ENCODE measurements around the gene PPP6R2. TPM values are rescaled to one million over a fixed set of nuclear protein-coding genes. Genes with fewer than 3 reads are reported as not detected.

PPP6R2 gene
- total RNA-seq, 1 donor from 2014 or later = 60.8 TPM

DNA sequence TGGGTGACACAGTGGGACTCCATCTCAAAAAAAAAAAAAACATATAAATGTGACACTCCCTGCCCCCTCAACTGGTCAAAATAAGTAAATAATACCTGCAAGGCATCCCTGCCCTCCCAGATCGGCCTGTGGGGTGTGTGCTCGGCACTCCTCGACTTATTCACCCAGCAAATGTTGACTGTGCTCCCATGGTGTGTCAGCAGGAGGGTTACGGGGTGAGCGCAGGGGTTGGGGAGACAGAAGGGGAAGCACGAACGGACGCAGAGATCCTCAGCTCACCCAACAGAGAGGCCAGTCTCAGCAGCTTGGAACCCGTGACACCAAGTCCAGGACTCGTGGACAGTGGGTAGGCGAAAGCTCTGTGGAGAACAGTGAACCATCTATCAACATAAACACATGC, 136.6 kb downstream of the PPP6R2 start:
- intact Hi-C loops (cut with micrococcal nuclease) = loop anchor here (10.0 kb wide), 1 partner anchor 625 kb away; the partner anchor contains the start of gene ZBED4

- intact Hi-C loops (cut with micrococcal nuclease) = no loop called here
Observed at GRCh38 chr22:50481045-50481439, 137.9 kb downstream of the PPP6R2 start.

DNA sequence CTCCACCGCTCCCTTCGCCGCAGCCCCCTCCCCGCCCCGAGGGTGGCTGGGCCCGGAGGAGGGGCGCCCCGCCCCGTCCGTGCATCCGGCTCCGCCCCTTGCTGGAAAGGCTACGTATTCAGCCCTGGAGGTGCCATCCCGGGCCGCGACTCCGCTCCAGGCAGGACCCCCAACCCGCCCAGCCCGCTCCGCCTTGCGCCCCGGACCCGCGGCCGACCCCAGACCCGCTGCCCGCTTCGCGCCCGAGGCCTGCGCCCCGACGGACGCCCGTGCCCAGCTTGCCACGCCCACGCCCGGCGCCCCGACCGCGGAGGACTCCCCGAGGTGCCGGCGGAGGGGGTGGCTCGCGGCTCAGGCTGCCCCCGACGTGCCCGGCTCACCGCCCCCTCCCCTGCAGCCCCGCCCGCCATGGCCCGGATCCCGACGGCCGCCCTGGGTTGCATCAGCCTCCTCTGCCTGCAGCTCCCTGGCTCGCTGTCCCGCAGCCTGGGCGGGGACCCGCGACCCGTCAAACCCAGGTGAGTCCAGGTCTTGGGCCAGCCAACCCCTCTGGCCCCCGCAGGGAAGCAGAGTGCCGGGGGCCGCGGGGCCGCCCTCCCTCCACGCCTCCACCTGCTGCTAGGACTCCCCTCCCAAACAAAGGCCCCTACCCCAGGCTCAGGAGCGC, 138.4 kb downstream of the PPP6R2 start, which contains the start of gene ADM2:
Gene ADM2 (plus strand): TSS at position 104 of the 667 bp plus-strand sequence. CDS start 305 bp downstream, at position 409.
- intact Hi-C loops (cut with micrococcal nuclease) = no loop called here

DNA sequence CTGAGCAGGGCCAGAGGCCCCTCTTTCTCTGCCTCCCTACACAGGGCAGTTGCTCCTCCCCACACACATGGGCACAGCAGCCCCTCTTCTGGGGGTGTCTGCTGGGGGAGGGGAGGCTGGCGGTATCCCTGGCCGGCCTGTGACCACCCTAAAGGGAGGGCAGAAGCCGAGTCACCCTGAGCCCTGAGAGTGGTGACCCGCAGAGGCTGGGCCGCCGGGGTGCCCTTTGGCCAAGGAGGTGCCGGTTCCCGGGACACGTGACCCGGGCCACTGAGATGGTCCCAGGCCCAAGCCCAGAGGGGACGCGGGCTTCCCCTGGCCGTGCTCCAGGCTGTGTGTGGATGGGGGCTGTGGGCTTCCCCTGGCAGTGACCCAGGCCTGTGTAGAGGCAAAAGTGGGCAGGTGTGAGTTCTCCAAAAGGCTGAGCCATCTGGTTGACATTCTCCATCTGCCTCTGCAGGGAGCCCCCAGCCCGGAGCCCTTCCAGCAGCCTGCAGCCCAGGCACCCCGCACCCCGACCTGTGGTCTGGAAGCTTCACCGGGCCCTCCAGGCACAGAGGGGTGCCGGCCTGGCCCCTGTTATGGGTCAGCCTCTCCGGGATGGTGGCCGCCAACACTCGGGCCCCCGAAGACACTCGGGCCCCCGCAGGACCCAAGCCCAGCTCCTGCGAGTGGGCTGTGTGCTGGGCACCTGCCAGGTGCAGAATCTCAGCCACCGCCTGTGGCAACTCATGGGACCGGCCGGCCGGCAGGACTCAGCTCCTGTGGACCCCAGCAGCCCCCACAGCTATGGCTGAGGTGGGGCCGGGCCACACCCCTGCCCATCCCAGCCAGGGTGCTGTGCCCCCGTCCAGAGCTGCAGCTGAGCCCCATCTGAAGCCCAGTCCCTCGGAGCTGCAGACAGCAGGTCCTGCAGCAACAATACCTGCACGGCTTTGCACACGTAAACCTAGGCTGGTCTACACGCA, 139.3 kb downstream of the PPP6R2 start:
- intact Hi-C loops (cut with micrococcal nuclease) = no loop called here

DNA sequence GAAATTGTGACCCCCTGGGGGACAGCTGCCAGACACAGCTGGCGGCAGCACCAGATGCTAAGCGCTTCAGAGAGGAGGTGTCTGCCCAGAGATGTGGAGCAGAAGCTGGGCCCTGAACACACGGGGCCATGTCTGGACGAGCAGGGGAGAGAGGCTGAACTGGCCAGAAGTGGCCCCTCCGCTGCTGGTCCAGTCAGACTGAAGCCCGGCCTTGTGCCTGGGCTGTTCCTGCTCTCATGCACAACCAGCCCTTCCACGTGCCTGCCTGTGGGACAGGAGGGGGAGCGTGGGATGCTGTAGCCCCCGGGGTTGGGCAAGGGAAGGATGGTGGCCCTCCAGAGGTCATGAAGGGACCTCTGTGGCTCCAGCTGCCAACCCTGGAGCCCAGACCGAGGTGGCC, 140.0 kb downstream of the PPP6R2 start:
- intact Hi-C loops (cut with micrococcal nuclease) = no loop called here

GRCh38 chr22:50483556-50483955, 140.4 kb downstream of the PPP6R2 start:
- intact Hi-C loops (cut with micrococcal nuclease) = no loop called here

DNA sequence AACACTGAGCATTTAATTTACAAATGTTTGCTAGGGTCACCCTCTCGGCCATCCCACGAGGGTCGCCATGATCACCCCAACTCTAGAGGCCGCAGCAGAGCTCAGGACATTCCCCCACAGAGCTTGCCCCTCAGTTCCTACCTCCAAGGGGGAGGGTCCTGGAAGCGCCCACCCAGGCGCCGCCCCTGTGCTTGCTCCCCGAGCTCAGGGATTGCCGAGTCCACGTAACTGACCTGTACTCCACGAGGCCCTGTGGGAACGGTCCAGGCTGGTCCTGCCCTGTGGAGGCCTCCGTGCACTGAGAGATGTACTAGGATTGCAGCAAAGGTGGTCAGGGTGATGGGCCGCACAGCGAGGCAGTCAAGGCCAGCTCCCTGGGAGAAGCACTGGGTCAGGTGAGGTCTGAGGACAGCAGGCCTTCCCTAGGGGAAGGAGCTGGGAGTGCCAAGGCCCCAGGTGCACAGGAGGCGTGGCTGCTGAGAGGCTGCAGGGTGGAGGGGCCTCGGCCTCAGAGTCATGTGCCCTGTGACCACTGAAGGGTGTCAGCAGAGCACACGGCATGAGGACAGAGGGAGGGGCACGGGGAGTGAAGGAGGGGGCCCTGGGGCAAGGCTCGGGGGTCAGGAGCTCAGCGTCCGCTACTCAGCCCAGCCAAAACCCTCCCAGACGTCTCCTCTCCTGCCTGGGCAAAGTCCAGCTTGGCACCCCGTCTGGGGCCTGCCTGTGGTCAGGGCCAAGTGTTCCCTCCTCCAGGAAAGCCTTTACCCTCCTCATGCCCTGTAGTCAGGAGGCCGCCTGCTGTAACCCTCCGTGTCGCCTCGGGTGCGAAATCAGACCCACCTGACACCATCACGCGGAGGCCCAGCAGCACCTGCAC, 141.1 kb downstream of the PPP6R2 start:
- intact Hi-C loops (cut with micrococcal nuclease) = no loop called here

DNA sequence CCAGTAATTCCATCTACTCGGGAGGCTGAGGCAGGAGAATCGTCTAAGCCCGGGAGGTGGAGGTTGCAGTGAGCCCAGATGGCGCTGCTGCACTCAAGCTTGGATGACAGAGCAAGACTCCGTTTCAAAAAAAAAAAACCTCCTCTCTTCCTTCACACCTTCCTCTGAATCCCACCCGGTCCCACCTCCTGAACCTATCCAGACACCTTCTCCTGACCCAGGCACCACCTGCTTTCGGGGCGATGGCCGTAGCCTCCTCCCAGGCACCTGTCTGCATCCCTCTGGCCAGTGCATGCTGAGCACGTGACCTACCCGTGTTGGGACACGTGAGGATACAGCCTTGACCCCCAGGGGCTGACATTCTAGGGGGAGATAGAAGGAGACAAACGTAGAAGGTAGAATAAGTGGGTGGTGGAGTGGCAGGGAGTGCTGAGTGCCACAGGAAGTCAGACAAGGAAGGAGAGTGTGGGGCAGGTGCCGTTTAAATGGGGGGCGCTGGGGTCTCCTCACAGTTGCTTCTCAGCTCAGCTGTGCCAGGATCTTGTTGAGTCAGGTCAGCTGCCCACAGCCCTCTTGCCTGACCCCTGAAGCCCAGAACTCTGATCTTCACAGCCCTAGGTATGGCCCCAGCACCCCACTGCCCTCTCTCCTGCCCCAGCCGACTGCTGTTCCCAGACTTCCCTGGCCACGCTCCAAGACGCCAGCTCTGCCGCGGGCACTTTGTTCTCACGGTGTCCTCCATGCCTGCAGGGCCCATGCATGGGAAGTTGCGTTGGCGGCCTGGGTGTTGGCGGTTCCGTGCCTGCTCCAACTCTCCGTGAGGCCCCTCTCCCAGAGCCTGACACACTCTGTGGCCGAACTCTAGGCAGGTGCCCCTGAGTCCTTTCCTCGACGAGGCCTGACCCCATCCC, 142.3 kb downstream of the PPP6R2 start:
- intact Hi-C loops (cut with micrococcal nuclease) = no loop called here

GRCh38 chr22:50486561-50487289, 143.6 kb downstream of the PPP6R2 start, which contains the start of gene MIOX:
MIOX (plus strand) TSS chr22:50486859; CDS start chr22:50486898, 39 bp downstream.
- intact Hi-C loops (cut with micrococcal nuclease) = no loop called here

DNA sequence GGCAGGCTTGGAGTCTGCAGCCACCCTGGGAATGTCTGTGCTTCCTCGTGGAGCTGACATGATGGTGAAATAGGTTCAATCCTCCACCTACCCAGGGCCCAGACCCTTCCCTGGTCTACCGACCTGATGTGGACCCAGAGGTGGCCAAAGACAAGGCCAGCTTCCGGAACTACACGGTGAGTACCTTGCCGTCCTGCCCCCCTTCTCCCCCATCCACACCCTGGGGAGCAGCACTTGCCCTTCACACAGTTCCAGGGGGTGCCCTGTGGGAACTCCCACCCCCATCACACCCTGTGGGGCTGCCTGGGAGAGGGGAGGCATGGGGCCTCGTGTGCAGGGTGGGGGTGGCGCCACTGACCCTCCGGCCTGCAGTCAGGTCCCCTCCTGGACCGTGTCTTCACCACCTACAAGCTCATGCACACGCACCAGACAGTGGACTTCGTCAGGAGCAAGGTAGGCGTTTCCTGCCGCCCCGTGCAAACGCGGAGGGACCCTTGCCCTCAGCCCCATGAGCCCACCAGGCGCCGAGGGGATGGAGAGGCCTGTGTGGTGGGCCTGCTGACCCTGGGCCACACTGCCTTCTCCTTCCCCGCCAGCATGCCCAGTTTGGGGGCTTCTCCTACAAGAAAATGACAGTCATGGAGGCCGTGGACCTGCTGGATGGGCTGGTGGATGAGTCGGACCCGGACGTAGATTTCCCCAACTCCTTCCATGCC, 144.3 kb downstream of the PPP6R2 start:
- intact Hi-C loops (cut with micrococcal nuclease) = no loop called here

- intact Hi-C loops (cut with micrococcal nuclease) = no loop called here
Observed at GRCh38 chr22:50488006-50488677, 145.0 kb downstream of the PPP6R2 start.

DNA sequence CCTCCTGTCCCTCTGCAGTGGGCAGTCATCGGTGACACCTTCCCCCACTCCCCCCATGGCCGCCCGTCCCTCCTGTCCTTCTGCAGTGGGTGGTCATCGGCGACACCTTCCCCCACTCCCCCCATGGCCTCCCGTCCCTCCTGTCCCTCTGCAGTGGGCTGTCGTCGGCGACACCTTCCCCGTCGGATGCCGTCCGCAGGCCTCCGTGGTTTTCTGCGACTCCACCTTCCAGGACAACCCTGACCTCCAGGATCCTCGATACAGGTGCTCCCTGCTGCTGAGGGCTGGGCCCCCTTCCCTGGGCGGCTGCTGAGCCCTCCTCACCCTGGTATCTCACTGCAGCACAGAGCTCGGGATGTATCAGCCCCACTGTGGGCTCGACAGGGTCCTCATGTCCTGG, 145.8 kb downstream of the PPP6R2 start:
- intact Hi-C loops (cut with micrococcal nuclease) = no loop called here

DNA sequence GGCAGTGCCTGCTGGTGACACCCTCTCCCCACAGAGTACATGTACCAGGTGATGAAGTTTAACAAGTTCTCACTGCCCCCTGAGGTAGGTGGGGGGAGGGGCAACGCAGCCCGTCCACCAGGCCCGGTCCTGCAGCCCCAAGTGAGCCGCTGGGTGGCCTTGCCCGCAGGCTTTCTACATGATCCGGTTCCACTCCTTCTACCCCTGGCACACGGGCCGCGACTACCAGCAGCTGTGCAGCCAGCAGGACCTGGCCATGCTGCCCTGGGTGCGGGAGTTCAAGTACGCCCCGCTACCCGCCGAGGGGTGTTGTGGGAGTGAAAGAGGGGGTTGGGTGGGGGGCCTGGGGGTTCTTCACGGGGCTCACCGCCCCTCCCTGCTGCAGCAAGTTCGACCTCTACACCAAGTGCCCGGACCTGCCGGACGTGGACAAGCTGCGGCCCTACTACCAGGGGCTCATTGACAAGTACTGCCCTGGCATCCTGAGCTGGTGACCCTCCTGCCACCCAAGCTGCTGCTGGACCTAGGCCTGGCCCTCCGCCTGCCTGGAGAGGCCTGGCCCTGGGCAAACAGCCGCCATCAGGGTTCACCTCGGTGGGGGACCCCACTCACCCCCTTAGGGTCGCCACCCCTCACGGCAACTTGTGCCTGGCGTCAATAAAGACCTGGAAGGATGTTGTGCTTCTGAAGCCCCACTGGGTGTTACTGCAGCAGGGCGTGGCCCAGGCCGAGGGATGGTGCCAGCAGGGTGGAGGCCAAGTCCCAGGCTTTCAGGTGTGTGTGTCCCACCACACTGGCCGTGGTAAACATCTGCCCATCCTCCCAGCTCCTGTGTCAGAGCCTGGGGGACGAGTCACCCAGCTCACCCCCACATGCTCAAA, 146.5 kb downstream of the PPP6R2 start:
- intact Hi-C loops (cut with micrococcal nuclease) = no loop called here

GRCh38 chr22:50490531-50491308, 147.6 kb downstream of the PPP6R2 start:
- intact Hi-C loops (cut with micrococcal nuclease) = no loop called here
